ENCODE data around the gene CHRM1.

Gene CHRM1

DNA sequence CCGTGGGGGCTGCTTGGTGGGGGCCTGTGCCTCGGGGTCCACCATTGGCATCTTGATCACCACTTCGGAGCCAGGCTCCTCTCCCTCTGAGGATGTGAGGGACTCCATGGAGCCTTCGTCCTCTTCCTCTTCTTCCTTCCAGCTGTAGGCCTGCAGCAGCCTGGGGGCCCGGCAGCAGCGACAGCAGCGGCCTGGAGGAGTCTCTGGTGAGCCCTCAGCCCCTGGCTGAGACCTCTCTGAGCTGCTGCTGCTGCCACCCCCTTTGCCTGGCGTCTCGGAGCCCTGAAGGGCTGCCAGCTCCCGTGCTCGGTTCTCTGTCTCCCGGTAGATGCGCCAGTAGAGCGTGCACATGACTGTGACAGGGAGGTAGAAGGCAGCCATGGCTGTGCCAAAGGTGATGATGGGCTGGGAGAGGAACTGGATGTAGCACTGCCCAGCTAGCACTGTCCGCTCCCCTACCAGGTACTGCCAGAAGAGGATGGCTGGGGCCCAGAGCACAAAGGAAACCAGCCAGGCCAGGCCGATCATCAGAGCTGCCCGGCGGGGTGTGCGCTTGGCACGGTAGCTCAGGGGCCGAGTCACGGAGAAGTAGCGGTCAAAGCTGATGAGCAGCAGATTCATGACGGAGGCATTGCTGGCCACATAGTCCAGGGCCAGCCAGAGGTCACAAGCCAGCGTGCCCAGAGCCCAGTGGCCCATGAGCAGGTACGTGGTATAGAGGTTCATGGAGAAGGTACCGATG lies 10.9 kb downstream of the CHRM1 start:
- POLR2A ChIA-PET = no interaction called here
- CTCF ChIA-PET = interaction anchor here (0.7 to 12.4 kb wide), 5 partner anchors 9 to 303 kb away, joined by 4 to 669 read pairs (median 150); partner anchors contain the start of gene CHRM1
- H3K4me3 ChIP-seq (ENCODE audit: low read depth, low read length) = no peak overlapping the region
- TF ChIP-seq CTCF (IDR thresholded peaks at IDR 0.05; ENCODE audit: insufficient read depth, low read length, missing control alignments) = no peak
- DNase-seq (ENCODE audit: low read depth, low spot score) = no peak

- POLR2A ChIA-PET = no interaction called here
- no peak for DNase-seq (ENCODE audit: low read depth, low spot score)
- TF ChIP-seq CTCF (IDR thresholded peaks at IDR 0.05; ENCODE audit: insufficient read depth, low read length, missing control alignments) = peak; percentile 69
- no peak overlapping the region for H3K4me3 ChIP-seq (ENCODE audit: low read depth, low read length)
- CTCF ChIA-PET = interaction anchor here (1.1 to 12.4 kb wide), 5 partner anchors 10 to 304 kb away, joined by 4 to 669 read pairs (median 150); partner anchors contain the start of gene CHRM1
These were observed 11.9 kb downstream of the CHRM1 start for GRCh38 chr11:62909107-62909894.

- H3K4me3 ChIP-seq (ENCODE audit: low read depth, low read length) = no peak overlapping the region
- no peak for DNase-seq (ENCODE audit: low read depth, low spot score)
- TF ChIP-seq CTCF (IDR thresholded peaks at IDR 0.05; ENCODE audit: insufficient read depth, low read length, missing control alignments) = no peak
- ChIA-PET POLR2A (no interaction called here), CTCF (interaction anchor here (1.1 to 12.4 kb wide), 7 partner anchors 10 to 305 kb away, joined by 4 to 669 read pairs (median 28); partner anchors contain the start of gene CHRM1)
These were observed 12.6 kb downstream of the CHRM1 start for GRCh38 chr11:62908468-62909072.

GRCh38 chr11:62905927-62906531 lies 15.1 kb downstream of the CHRM1 start:
- no peak overlapping the region for H3K4me3 ChIP-seq (ENCODE audit: low read depth, low read length)
- POLR2A ChIA-PET = no interaction called here

DNA sequence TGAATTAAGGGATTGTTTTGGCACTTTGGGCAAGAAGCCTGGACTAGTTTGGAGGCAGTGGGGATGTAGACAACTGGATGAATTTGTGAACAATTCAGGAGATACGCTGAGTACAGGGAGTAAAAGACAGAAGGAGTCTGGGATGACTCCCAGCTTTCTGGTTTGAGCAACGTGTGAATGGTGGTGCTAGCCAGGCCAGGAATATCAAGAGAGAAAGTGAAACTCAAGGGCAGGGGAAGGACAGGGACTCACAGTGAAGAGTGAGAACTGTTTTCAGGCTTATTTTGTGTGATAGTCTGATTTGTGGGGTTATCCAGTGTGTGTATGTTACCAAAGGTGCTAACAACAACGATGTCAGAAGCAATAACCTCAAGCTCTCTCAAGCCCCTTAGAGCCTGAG lies 15.9 kb downstream of the CHRM1 start:
- ChIA-PET CTCF (interaction anchor here (0.6 to 12.4 kb wide), 29 partner anchors 8 to 313 kb away, joined by 3 to 669 read pairs (median 8); partner anchors contain the start of genes CHRM1, SLC22A8 and SLC3A2), POLR2A (no interaction called here)
- no peak overlapping the region for H3K4me3 ChIP-seq (ENCODE audit: low read depth, low read length)
- no peak for TF ChIP-seq CTCF (IDR thresholded peaks at IDR 0.05; ENCODE audit: insufficient read depth, low read length, missing control alignments)
- no peak for DNase-seq (ENCODE audit: low read depth, low spot score)

More at GRCh38 chr11:62905927-62906531, 15.1 kb downstream of the CHRM1 start:
- CTCF ChIA-PET = interaction anchor here (0.6 to 12.4 kb wide), 32 partner anchors 9 to 923 kb away, joined by 3 to 669 read pairs (median 6); partner anchors contain the start of genes CHRM1, SLC22A8 and SLC3A2
- no peak for DNase-seq (ENCODE audit: low read depth, low spot score)
- TF ChIP-seq CTCF (IDR thresholded peaks at IDR 0.05; ENCODE audit: insufficient read depth, low read length, missing control alignments) = peak; percentile 98
